Measurements from ENCODE around the gene LKAAEAR1. TPM values are rescaled to one million over a fixed set of nuclear protein-coding genes. Genes with fewer than 3 reads are reported as not detected.

Gene LKAAEAR1
- total RNA-seq, 1 donor from 2014 or later = not detected

- H3K36me3 Mint-ChIP-seq (ENCODE audit: insufficient read depth) = no peaks in the 10 kb centered on the region
- no peak overlapping the region for H3K27ac Mint-ChIP-seq
- no peak overlapping the region for H3K4me3 Mint-ChIP-seq (ENCODE audit: low read depth)
- H3K4me1 Mint-ChIP-seq (ENCODE audit: low read depth) = peaks cover 1% of the 10 kb centered on the region
- H3K9me3 Mint-ChIP-seq (ENCODE audit: low read depth) = no peaks in the 10 kb centered on the region
- TF ChIP-seq CTCF (IDR thresholded peaks at IDR 0.05; ENCODE audit: unreplicated experiment) = no peak
- H3K27me3 Mint-ChIP-seq = peaks cover 45% of the 10 kb centered on the region
- DNase-seq (ENCODE audit: low spot score, unreplicated experiment) = no peak
Measured at GRCh38 chr20:64052326-64052722, 31.9 kb downstream of the LKAAEAR1 start.

- H3K9me3 Mint-ChIP-seq (ENCODE audit: low read depth) = no peaks in the 10 kb centered on the region
- no peak for TF ChIP-seq CTCF (IDR thresholded peaks at IDR 0.05; ENCODE audit: unreplicated experiment)
- H3K36me3 Mint-ChIP-seq (ENCODE audit: insufficient read depth) = no peaks in the 10 kb centered on the region
- no peak for DNase-seq (ENCODE audit: low spot score, unreplicated experiment)
- H3K4me1 Mint-ChIP-seq (ENCODE audit: low read depth) = no peaks in the 10 kb centered on the region
- H3K4me3 Mint-ChIP-seq (ENCODE audit: low read depth) = no peak overlapping the region
- H3K27ac Mint-ChIP-seq = no peak overlapping the region
- peaks cover 51% of the 10 kb centered on the region for H3K27me3 Mint-ChIP-seq
Measured at GRCh38 chr20:64051561-64052325, 32.5 kb downstream of the LKAAEAR1 start.

GRCh38 chr20:64051033-64051452 lies 33.2 kb downstream of the LKAAEAR1 start:
- no peak for DNase-seq (ENCODE audit: low spot score, unreplicated experiment)
- H3K4me1 Mint-ChIP-seq (ENCODE audit: low read depth) = no peaks in the 10 kb centered on the region
- H3K27ac Mint-ChIP-seq = no peak overlapping the region
- H3K27me3 Mint-ChIP-seq = peaks cover 58% of the 10 kb centered on the region
- no peak overlapping the region for H3K4me3 Mint-ChIP-seq (ENCODE audit: low read depth)
- TF ChIP-seq CTCF (IDR thresholded peaks at IDR 0.05; ENCODE audit: unreplicated experiment) = no peak
- H3K9me3 Mint-ChIP-seq (ENCODE audit: low read depth) = no peaks in the 10 kb centered on the region
- H3K36me3 Mint-ChIP-seq (ENCODE audit: insufficient read depth) = no peaks in the 10 kb centered on the region

GRCh38 chr20:64050261-64051032 lies 33.8 kb downstream of the LKAAEAR1 start:
- no peak for TF ChIP-seq CTCF (IDR thresholded peaks at IDR 0.05; ENCODE audit: unreplicated experiment)
- no peak overlapping the region for H3K4me3 Mint-ChIP-seq (ENCODE audit: low read depth)
- no peaks in the 10 kb centered on the region for H3K36me3 Mint-ChIP-seq (ENCODE audit: insufficient read depth)
- H3K4me1 Mint-ChIP-seq (ENCODE audit: low read depth) = no peaks in the 10 kb centered on the region
- no peaks in the 10 kb centered on the region for H3K9me3 Mint-ChIP-seq (ENCODE audit: low read depth)
- peaks cover 64% of the 10 kb centered on the region for H3K27me3 Mint-ChIP-seq
- no peak overlapping the region for H3K27ac Mint-ChIP-seq
- DNase-seq (ENCODE audit: low spot score, unreplicated experiment) = no peak

GRCh38 chr20:64049878-64050260 lies 34.3 kb downstream of the LKAAEAR1 start:
- Mint-ChIP-seq H3K27me3 (peaks cover 60% of the 10 kb centered on the region), H3K36me3 (ENCODE audit: insufficient read depth) (no peaks in the 10 kb centered on the region), H3K27ac (no peak overlapping the region), H3K4me3 (ENCODE audit: low read depth) (no peak overlapping the region), H3K9me3 (ENCODE audit: low read depth) (no peaks in the 10 kb centered on the region), H3K4me1 (ENCODE audit: low read depth) (no peaks in the 10 kb centered on the region)
- TF ChIP-seq CTCF (IDR thresholded peaks at IDR 0.05; ENCODE audit: unreplicated experiment) = no peak
- no peak for DNase-seq (ENCODE audit: low spot score, unreplicated experiment)
